Upper lobe of right lung (tissue), 1 donor: ENCODE measurements around the gene XYLT1. TPM values are rescaled to one million over a fixed set of nuclear protein-coding genes. Genes with fewer than 3 reads are reported as not detected.

Source experiments
- ATAC-seq: fragments of 200-7000 bp; cut with Tn5 transposase; one replicate; pipeline ENCODE4 v1.9.1; 2020; ENCODE audit warnings: mild to moderate bottlenecking, moderate library complexity
- DNase-seq: peaks from one replicate; pipeline ENCODE4 v3.0.0-alpha.2; 2020
- H3K27ac ChIP-seq: fragments of 200-600 bp; one replicate; pipeline ENCODE4 v1.8.0; 2022
- H3K27me3 ChIP-seq: fragments of 200-600 bp; one replicate; pipeline ENCODE4 v1.8.0; 2022; ENCODE audit warnings: mild to moderate bottlenecking
- H3K36me3 ChIP-seq: fragments of 200-600 bp; one replicate; pipeline ENCODE4 v1.8.0; 2022
- H3K4me1 ChIP-seq: fragments of 200-600 bp; one replicate; pipeline ENCODE4 v1.8.0; 2022
- H3K4me3 ChIP-seq: fragments of 200-600 bp; one replicate; pipeline ENCODE4 v1.8.0; 2022; ENCODE audit warnings: mild to moderate bottlenecking
- H3K9me3 ChIP-seq: fragments of 200-600 bp; one replicate; pipeline ENCODE4 v1.8.0; 2022
- intact Hi-C: fragments of 100-400 bp; cut with DNase I; formaldehyde crosslinking; loops from one replicate; pipeline ENCODE4 v1.11.0; 2022
- total RNA-seq: library from RNA; stranded (reverse); fragmentation: NEBNext Ultra II Directional; extraction: Animal tissue kit (Norgen Biotek cat#: 25700); gene quantifications from one replicate; pipeline ENCODE4 v1.2.1, GENCODE V29; 2021
- TF ChIP-seq, protein P1 (sequence below): fragments of 200-600 bp; IDR thresholded peaks from one replicate; pipeline ENCODE4 v1.8.0; 2022; ENCODE audit warnings: antibody characterized with exemption
- donor health status: DM: no; HTN: yes; CAD: no; lungs with severe emphysema.

The XYLT1 gene
- total RNA-seq, 1 donor from 2014 or later = 12.1 TPM

GRCh38 chr16:17348042-17348783 lies 122.5 kb downstream of the XYLT1 start:
- H3K4me1 ChIP-seq = peaks cover 37% of the 10 kb centered on the region

GRCh38 chr16:17347624-17348023 lies 123.1 kb downstream of the XYLT1 start:
- Histone ChIP-seq H3K27me3 (no peaks in the 10 kb centered on the region), H3K27ac (no peak overlapping the region), H3K36me3 (no peaks in the 10 kb centered on the region), H3K4me3 (no peak overlapping the region), H3K4me1 (peaks cover 43% of the 10 kb centered on the region), H3K9me3 (no peaks in the 10 kb centered on the region)
- TF ChIP-seq, protein P1, sequence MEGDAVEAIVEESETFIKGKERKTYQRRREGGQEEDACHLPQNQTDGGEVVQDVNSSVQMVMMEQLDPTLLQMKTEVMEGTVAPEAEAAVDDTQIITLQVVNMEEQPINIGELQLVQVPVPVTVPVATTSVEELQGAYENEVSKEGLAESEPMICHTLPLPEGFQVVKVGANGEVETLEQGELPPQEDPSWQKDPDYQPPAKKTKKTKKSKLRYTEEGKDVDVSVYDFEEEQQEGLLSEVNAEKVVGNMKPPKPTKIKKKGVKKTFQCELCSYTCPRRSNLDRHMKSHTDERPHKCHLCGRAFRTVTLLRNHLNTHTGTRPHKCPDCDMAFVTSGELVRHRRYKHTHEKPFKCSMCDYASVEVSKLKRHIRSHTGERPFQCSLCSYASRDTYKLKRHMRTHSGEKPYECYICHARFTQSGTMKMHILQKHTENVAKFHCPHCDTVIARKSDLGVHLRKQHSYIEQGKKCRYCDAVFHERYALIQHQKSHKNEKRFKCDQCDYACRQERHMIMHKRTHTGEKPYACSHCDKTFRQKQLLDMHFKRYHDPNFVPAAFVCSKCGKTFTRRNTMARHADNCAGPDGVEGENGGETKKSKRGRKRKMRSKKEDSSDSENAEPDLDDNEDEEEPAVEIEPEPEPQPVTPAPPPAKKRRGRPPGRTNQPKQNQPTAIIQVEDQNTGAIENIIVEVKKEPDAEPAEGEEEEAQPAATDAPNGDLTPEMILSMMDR = no peak
- no peak for ATAC-seq
- intact Hi-C loops = no loop called here
- no peak for DNase-seq

More at GRCh38 chr16:17348042-17348783, 122.5 kb downstream of the XYLT1 start:
- DNase-seq (no peak), ATAC-seq (no peak)
- Histone ChIP-seq H3K9me3 (no peaks in the 10 kb centered on the region), H3K36me3 (no peaks in the 10 kb centered on the region), H3K27me3 (no peaks in the 10 kb centered on the region), H3K4me3 (no peak overlapping the region), H3K27ac (no peak overlapping the region)
- TF ChIP-seq, protein P1 = no peak
- intact Hi-C loops = no loop called here

GRCh38 chr16:17346621-17347569 lies 123.9 kb downstream of the XYLT1 start:
- ATAC-seq (no peak), DNase-seq (no peak)
- Histone ChIP-seq H3K4me3 (no peak overlapping the region), H3K27ac (no peak overlapping the region), H3K27me3 (no peaks in the 10 kb centered on the region), H3K4me1 (peaks cover 50% of the 10 kb centered on the region), H3K9me3 (no peaks in the 10 kb centered on the region), H3K36me3 (no peaks in the 10 kb centered on the region)
- intact Hi-C loops = no loop called here
- TF ChIP-seq, protein P1 = no peak

DNA sequence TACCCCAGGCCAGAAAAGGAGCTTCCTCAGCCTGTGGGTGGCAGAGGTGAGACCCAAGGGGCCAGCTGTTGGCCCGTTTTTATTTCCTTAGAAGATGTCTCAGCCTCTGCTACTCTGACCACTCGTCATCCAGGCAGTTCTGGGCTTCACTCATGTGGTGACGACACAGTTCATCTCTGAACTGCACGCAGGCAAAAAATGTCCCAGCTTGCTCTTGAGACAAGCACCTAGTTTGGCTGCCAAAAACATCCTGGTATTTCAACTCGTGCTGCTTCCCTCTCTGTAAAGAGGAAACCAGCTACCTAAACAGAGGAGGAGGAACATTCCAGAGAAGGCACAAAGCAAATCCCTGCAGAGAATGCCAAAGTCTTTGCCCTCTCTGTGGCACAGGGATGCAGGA lies 125.7 kb downstream of the XYLT1 start:
- Histone ChIP-seq H3K9me3 (no peaks in the 10 kb centered on the region), H3K27me3 (no peaks in the 10 kb centered on the region), H3K36me3 (no peaks in the 10 kb centered on the region), H3K27ac (no peak overlapping the region), H3K4me3 (no peak overlapping the region), H3K4me1 (peaks cover 51% of the 10 kb centered on the region)
- DNase-seq (no peak), ATAC-seq (peak; percentile 67)
- TF ChIP-seq, protein P1 = no peak
- intact Hi-C loops = no loop called here

DNA sequence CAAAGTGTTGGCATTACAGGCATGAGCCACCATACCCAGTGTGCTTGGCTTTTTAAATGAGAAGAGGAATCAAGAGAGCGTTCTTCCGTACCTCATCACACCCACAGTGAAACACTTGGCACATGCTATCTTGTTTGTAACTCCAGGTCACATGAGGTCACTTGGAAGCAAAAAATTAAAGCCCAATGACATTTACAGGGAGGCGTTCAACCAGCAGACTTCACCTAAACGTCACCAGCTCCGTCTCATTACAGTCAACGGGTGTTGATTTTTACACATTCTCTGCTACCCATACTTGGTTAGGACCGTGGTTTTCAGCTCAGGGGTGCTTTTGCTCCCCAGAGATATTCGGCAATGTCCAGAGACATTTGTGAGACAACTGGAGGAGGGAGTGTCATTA lies 127.0 kb downstream of the XYLT1 start:
- Histone ChIP-seq H3K9me3 (no peaks in the 10 kb centered on the region), H3K4me1 (peaks cover 47% of the 10 kb centered on the region), H3K36me3 (no peaks in the 10 kb centered on the region), H3K27me3 (no peaks in the 10 kb centered on the region), H3K4me3 (no peak overlapping the region), H3K27ac (no peak overlapping the region)
- TF ChIP-seq, protein P1 = no peak
- DNase-seq = no peak
- intact Hi-C loops = no loop called here
- ATAC-seq = peak; percentile 28
